ENCODE measurements around the gene SORT1.

Gene SORT1

DNA sequence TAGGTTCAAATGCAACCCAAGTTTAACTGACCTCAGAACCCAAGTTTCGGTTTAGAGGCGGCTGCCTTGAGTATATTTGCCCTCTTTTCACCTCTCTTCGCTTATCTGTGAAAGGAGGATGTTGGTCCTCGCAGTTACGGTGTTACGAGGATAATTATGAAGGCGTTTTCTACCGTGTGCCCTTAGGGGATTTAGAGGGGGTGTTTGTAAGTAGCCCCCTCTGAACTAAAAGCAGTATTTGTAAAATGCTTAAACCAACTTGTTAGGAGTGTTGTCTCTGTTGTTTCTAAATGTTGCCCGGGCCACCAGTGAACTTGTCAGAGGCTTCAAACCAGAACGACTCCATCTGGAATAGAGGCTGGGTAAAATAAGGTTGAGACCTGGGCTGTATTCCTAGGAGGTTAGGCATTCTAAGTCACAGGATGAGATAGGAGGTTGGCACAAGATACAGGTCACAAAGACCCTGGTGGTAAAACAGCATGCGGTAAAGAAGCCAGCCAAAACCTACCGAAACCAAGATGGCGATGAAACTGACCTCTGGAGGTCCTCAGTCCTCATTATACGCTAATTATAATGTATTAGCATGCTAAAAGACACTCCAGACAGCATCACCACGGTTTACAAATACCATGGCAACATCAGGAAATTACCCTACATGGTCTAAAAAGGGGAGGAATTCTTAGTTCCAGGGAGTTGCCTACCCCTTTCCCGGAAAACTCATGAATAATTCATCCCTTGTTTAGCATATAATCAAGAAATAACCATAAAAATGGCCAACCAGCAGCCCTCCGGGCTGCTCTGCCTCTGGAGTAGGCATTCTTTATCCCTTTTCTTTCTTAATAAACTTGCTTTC lies 113.7 kb downstream of the SORT1 start:
- no peak for DNase-seq (ENCODE audit: low spot score)
- in situ Hi-C loops (cut with MboI; ENCODE audit: low sequenced_read_pairs, unreplicated experiment), result loop anchor here (10.0 kb wide), 1 partner anchor 251 kb away; the partner anchor contains the start of gene GPR61

DNA sequence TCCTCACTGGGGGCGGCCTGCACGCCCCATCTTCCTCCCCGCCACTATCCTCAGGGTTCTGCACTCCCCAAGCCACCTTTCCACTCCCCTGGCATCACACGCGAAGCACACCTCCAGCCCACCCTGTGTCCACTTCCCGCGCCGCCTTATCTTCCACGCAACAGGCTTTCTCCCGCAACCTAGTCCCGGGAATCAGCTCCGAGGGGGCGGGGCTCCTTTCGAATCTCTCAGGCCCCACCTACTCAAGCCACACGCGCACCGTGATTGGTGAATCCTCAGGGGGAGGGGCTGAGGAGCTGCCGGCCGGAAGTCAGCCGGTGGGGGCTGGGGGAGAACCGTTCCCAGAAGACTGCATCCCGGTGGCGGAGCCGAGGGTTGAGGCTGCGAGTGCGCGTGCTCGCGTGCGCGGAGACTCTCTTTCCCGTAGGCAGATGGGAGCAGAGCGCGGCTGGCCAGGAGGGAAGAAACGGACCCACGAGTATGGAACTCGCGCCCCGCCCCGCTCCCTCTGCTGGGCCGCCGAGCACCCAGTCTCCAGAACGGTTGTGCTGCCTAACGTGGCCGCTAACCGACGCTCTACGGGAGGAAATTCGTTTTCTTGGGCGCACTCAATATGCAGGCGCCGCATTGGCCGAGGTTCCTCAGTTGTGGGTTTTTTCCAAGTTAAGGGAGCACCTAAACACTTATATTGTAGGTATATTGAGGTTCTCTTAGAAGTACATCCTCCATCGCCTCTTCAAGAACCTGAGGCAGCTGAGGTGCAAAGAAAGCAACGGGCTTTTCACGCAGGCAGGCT lies 114.6 kb downstream of the SORT1 start, which contains the start of gene PSRC1:
Gene PSRC1, minus strand, starts transcription at position 194 of the 796 bp plus-strand sequence.
- TF ChIP-seq, protein P1, sequence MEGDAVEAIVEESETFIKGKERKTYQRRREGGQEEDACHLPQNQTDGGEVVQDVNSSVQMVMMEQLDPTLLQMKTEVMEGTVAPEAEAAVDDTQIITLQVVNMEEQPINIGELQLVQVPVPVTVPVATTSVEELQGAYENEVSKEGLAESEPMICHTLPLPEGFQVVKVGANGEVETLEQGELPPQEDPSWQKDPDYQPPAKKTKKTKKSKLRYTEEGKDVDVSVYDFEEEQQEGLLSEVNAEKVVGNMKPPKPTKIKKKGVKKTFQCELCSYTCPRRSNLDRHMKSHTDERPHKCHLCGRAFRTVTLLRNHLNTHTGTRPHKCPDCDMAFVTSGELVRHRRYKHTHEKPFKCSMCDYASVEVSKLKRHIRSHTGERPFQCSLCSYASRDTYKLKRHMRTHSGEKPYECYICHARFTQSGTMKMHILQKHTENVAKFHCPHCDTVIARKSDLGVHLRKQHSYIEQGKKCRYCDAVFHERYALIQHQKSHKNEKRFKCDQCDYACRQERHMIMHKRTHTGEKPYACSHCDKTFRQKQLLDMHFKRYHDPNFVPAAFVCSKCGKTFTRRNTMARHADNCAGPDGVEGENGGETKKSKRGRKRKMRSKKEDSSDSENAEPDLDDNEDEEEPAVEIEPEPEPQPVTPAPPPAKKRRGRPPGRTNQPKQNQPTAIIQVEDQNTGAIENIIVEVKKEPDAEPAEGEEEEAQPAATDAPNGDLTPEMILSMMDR (IDR thresholded peaks at IDR 0.05; ENCODE audit: borderline replicate concordance, control extremely low read depth, extremely low read depth, insufficient read depth, missing control alignments), result peak; percentile 11
- in situ Hi-C loops (cut with MboI; ENCODE audit: low sequenced_read_pairs, unreplicated experiment), result loop anchor here (10.0 kb wide), 1 partner anchor 252 kb away; the partner anchor contains the start of gene GPR61
- DNase-seq (ENCODE audit: low spot score), result peak; percentile 98

More for the DNA sequence above, 113.7 kb downstream of the SORT1 start:
- TF ChIP-seq, protein P1 (IDR thresholded peaks at IDR 0.05; ENCODE audit: borderline replicate concordance, control extremely low read depth, extremely low read depth, insufficient read depth, missing control alignments), result no peak

DNA sequence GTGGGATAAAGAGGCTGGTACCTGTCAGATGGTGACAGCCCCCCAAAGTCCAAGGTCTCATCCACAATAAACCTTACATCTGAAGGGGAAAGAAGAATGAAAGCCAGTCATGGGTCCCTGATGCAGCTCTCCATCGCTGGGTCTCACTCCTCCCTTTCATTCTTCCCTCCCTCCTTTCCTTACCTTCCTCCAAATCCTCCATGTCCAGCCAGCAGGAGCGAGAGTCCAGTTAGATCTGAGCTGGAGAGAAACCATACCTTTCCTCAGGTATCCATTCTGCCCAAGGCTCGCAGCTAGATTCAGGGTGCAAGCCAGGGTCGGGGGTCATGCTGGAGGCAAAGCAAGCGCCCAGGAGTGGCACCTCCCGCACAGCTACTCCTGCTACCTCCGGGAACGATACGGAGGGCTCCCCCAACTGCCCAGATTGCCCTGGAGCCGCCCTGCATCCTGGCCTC lies 115.2 kb downstream of the SORT1 start:
- no peak for DNase-seq (ENCODE audit: low spot score)
- TF ChIP-seq, protein P1 (IDR thresholded peaks at IDR 0.05; ENCODE audit: borderline replicate concordance, control extremely low read depth, extremely low read depth, insufficient read depth, missing control alignments), result no peak
- in situ Hi-C loops (cut with MboI; ENCODE audit: low sequenced_read_pairs, unreplicated experiment), result loop anchor here (10.0 kb wide), 1 partner anchor 252 kb away; the partner anchor contains the start of gene GPR61

DNA sequence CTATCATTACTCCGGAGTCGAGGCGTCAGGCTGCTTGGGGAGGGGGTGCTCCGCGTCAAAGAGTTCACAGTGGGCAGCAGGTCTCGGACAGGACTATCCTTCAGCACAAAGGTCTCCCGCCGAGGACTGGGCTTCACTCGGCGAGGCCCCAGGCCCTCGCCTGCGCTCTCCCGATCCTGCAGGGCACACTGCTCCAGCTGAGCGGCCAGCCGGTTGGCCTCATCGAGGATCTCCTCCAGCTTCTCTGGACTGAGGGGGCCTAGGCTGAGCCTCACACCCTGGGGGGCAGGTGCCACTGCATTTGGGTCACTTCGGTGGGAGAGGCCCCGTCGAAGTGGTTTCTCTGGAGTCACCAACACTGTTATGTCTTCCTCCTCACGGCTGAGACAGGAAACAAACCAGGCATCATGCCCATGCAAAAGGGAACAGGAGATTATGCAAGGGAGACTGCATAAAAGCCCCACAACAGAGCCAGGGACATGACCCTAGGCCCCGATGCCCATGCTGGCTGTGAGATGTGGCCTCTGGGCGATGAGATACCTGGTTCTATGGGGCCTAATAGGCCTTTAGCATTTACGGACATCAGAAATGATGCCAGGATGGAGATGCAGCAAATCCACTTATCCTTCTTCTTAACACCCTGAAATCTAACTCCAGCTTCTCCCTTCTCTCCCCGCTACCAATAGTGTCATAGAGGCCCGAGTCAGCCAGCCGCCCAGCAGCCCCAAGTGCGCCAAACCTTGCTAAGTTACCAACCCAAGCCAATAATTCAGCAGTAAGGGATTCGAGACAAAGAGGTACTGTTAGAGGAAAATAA lies 115.8 kb downstream of the SORT1 start:
- in situ Hi-C loops (cut with MboI; ENCODE audit: low sequenced_read_pairs, unreplicated experiment), result loop anchor here (10.0 kb wide), 1 partner anchor 253 kb away; the partner anchor contains the start of gene GPR61
- no peak for DNase-seq (ENCODE audit: low spot score)
- TF ChIP-seq, protein P1 (IDR thresholded peaks at IDR 0.05; ENCODE audit: borderline replicate concordance, control extremely low read depth, extremely low read depth, insufficient read depth, missing control alignments), result no peak

DNA sequence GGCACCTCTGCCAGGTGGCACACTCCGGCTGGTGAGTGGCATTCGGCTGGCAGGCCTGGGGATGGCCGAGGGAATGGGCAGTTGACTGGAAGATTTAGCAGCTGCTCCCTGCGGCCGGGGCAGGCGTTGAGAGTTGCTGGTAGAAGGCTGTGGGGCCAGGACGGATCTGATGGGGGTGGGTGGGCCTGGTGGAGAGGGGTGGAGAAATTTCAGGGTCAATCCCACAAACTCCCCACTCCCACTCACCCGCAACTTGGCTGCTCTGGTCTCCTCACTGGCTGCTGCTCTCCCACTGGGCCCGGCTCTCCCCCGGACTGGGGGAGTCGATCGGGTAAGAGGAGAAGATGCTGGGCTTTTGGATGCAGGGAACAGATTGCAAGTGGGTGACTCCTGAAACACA lies 116.9 kb downstream of the SORT1 start:
- DNase-seq (ENCODE audit: low spot score), result no peak
- TF ChIP-seq, protein P1 (IDR thresholded peaks at IDR 0.05; ENCODE audit: borderline replicate concordance, control extremely low read depth, extremely low read depth, insufficient read depth, missing control alignments), result no peak
- in situ Hi-C loops (cut with MboI; ENCODE audit: low sequenced_read_pairs, unreplicated experiment), result loop anchor here (10.0 kb wide), 1 partner anchor 254 kb away; the partner anchor contains the start of gene GPR61

Data from GM13976 (cell line).